H1 (cell line): ENCODE results near the gene DDX11. TPM values are rescaled to one million over a fixed set of nuclear protein-coding genes. Genes with fewer than 3 reads are reported as not detected.
A peak's percentile ranks its signal among the peaks of the same experiment; 100 is the strongest.

Experiments
- CHD7 ChIP-seq: fragments of 300-600 bp; sonication (generic); IDR thresholded peaks from 2 replicates; pipeline ENCODE4 v1.7.1; 2012; ENCODE audit warnings: low read length, moderate library complexity, mild to moderate bottlenecking, inconsistent platforms; ENCODE audit not compliant: insufficient replicate concordance
- CTBP2 ChIP-seq: IDR thresholded peaks from 2 replicates; pipeline ENCODE4 v1.7.0; 2011; ENCODE audit warnings: borderline replicate concordance, mild to moderate bottlenecking, moderate library complexity, mixed read lengths, low read length; ENCODE audit not compliant: insufficient read depth, insufficient read length
- E2F6 ChIP-seq: IDR thresholded peaks from 2 replicates; pipeline ENCODE4 v1.6.1; 2012; ENCODE audit warnings: inconsistent platforms
- EGR1 ChIP-seq: IDR thresholded peaks from 2 replicates; pipeline ENCODE4 v1.6.1; 2011; ENCODE audit warnings: low read depth, low read length, borderline replicate concordance
- GABPA ChIP-seq: IDR thresholded peaks from 2 replicates; pipeline ENCODE4 v1.6.1; 2011; ENCODE audit warnings: mild to moderate bottlenecking, low read length, moderate library complexity, borderline replicate concordance; ENCODE audit not compliant: insufficient read depth
- KDM1A ChIP-seq: fragments of 200-600, 300-600 bp; sonication (generic); IDR thresholded peaks from 2 replicates; pipeline ENCODE4 v1.7.1; 2016; ENCODE audit warnings: mild to moderate bottlenecking, low read length, borderline replicate concordance
- SIN3A ChIP-seq, 2 experiments: IDR thresholded peaks in 1 of 2; conservative IDR thresholded peaks in 1 of 2; 2 replicates each; pipeline ENCODE4 v1.6.1; 2011 to 2012; ENCODE audit warnings: low read length in 2 of 2, improper control_type of control experiment in 1 of 2, low read depth in 1 of 2, mild to moderate bottlenecking in 1 of 2
- SIX5 ChIP-seq: IDR thresholded peaks from 2 replicates; pipeline ENCODE4 v1.6.1; 2011; ENCODE audit warnings: mild to moderate bottlenecking, low read depth, low read length
- TBP ChIP-seq: IDR thresholded peaks from 2 replicates; pipeline ENCODE4 v1.6.1; 2011; ENCODE audit warnings: low read depth, low read length, improper control_type of control experiment
- polyA plus RNA-seq, 7 experiments: library from polyadenylated mRNA; depleted of rRNA in 3 of 7; stranded (reverse) in 5 of 7; unstranded in 2 of 7; fragments of >200 nt in 5 of 7; fragments of 200-250 nt in 2 of 7; gene quantifications; 1 replicate in 5 of 7; 2 replicates in 1 of 7; 4 replicates in 1 of 7; pipeline versions ENCODE4 v1.2.1 to v1.2.3, GENCODE V29; 2011 to 2013; ENCODE audit warnings: missing spikeins in 2 of 7, mixed read lengths in 2 of 7
- total RNA-seq: library from RNA; stranded (reverse); fragmentation: NEBNext Ultra II Directional; extraction: Animal tissue kit (Norgen Biotek cat#: 25700); gene quantifications from 2 replicates; pipeline ENCODE4 v1.2.1, GENCODE V29; 2021

Gene DDX11
- total and polyA plus RNA-seq, 2 of the 8 experiments (the other 6 are each of a cell fraction or from before 2014, with no cell fraction given) = 61.6 to 141 TPM

- TF ChIP-seq CHD7 = no peak
- TF ChIP-seq SIN3A (conservative IDR thresholded peaks at IDR 0.05 in 1 of 2, IDR thresholded peaks at IDR 0.05 in 1 of 2; ENCODE audit: low read depth in 1 of 2, low read length in 2 of 2) = no peak
- TF ChIP-seq E2F6 = peak; percentile 74
- TF ChIP-seq EGR1 = no peak
- TF ChIP-seq GABPA = no peak
- TF ChIP-seq SIX5 = no peak
- TF ChIP-seq CTBP2 = no peak
- no peak for TF ChIP-seq KDM1A
- TF ChIP-seq TBP = no peak
These were observed 44.9 kb downstream of the DDX11 start (continued) for GRCh38 chr12:31118347-31119191.
